ENCODE measurements around the gene FAM222B.

Gene FAM222B

DNA sequence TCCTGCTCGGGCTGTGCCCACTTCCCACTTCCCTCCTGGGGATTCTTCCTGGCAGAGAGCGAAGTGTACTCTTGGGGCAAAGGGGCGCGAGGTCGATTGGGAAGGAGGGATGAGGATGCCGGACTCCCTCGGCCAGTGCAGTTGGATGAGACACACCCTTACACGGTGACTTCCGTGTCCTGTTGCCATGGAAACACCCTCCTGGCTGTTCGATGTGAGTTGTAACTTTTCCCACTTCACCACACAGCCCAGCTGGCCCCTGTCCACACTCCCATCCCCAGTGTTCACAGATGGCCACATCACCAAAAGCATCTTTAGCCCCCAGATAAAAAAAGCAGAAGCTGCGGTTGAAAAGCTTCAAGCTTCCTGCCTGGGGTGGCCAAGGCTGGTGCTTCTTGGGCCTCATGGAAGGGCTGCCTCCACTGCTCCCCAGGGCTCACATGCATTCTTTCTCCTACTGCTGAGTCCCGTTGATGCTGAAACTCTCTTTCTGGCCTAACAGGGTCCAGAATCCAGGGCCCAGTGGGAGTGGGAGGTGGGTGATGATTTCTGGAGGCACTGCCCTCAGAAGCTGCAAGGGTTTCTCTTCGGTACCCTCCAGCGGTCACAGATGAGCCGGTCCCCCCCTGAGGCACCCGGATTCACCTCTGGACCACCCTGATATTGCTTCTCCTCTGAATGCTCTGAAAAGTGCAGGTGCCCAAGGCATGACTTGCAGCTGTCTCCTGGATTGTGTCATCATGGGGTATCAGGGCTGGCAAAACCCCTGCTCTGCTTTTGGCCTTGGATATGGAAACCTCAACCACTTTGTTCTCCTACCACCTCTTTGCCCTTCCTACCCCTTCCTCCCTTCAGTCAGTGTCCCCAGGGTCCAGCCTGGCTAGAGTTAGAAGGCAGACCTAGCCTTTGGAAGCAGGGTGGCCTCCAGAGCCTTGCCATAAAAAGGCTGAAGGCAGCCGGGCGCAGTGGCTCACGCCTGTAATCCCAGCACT, 100.9 kb downstream of the FAM222B start:
- TF ChIP-seq, protein P1, sequence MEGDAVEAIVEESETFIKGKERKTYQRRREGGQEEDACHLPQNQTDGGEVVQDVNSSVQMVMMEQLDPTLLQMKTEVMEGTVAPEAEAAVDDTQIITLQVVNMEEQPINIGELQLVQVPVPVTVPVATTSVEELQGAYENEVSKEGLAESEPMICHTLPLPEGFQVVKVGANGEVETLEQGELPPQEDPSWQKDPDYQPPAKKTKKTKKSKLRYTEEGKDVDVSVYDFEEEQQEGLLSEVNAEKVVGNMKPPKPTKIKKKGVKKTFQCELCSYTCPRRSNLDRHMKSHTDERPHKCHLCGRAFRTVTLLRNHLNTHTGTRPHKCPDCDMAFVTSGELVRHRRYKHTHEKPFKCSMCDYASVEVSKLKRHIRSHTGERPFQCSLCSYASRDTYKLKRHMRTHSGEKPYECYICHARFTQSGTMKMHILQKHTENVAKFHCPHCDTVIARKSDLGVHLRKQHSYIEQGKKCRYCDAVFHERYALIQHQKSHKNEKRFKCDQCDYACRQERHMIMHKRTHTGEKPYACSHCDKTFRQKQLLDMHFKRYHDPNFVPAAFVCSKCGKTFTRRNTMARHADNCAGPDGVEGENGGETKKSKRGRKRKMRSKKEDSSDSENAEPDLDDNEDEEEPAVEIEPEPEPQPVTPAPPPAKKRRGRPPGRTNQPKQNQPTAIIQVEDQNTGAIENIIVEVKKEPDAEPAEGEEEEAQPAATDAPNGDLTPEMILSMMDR (IDR thresholded peaks at IDR 0.05), result no peak

DNA sequence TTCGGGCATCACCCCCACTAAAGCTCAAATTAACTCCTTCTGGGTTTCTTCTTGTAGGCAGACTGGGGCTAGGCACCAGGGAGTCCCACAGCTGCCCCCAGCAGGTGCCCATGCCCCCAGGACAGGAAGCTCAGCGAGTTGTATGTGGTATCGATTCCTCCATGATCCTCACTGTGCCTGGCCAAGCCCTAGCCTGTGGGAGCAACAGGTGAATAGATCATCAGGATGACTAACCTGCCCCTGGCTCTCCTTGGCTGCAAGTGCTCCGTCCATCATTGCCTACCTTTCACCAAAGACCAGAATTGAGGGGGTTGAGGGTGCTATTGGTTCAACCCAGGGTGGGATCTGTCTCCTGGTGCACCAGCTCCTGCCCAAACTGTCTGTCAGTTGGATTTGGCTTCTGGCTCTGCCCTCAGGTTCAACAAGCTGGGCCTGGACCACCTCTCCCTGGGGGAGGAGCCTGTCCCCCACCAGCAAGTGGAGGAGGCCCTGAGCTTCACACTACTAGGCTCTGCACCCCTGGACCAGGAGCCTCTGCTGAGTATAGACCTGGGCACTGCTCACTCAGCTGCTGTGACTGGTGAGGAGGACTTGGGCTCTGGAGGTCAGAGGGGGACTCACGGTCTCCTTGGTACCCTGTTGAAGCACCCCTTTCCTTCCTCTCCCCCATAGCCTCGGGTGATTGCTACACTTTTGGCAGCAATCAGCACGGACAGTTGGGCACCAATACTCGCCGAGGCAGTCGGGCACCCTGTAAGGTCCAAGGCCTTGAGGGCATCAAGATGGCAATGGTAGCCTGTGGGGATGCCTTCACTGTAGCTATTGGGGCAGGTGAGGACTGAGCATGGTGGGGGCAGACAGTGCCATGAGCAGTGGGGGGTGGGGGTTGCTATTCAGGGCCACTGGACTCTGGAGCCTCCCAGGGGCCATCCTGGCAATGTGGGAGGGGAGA, 101.9 kb downstream of the FAM222B start:
- TF ChIP-seq, protein P1 (IDR thresholded peaks at IDR 0.05), result no peak

- TF ChIP-seq, protein P1 (IDR thresholded peaks at IDR 0.05), result no peak
Observed at GRCh38 chr17:28738680-28739384, 103.8 kb downstream of the FAM222B start.

- TF ChIP-seq, protein P1 (IDR thresholded peaks at IDR 0.05), result no peak
Observed at GRCh38 chr17:28737770-28738679, 104.6 kb downstream of the FAM222B start.

DNA sequence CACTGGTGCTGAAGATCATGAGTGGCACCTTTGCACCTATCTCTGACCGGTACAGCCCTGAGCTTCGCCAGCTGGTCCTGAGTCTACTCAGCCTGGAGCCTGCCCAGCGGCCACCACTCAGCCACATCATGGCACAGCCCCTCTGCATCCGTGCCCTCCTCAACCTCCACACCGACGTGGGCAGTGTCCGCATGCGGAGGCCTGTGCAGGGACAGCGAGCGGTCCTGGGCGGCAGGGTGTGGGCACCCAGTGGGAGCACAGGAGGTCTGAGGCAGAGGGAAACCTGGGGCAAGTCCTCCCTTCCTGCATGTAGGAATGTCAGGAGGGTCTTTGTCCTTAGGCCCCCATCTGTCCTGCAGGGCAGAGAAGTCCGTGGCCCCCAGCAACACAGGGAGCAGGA, 105.3 kb downstream of the FAM222B start:
- TF ChIP-seq, protein P1 (IDR thresholded peaks at IDR 0.05), result no peak

GRCh38 chr17:28735242-28735722, 107.3 kb downstream of the FAM222B start:
- TF ChIP-seq, protein P1 (IDR thresholded peaks at IDR 0.05), result no peak

All from LNCAP (cell line).